GM23338 (cell line): ENCODE data around the gene CPSF3. TPM values are rescaled to one million over a fixed set of nuclear protein-coding genes. Genes with fewer than 3 reads are reported as not detected.

Source experiments
- ATAC-seq: fragments of 200-7000 bp; cut with Tn5 transposase; 3 replicates; pipeline ENCODE4 v1.9.1; 2020
- DNase-seq: peaks from one replicate; pipeline ENCODE4 v3.0.0-alpha.2; 2015; ENCODE audit warnings: low spot score
- H2AFZ ChIP-seq: fragments of 200-600 bp; sonication (generic); 2 replicates; pipeline ENCODE4 v1.8.0; 2016; ENCODE audit warnings: antibody characterized with exemption, mild to moderate bottlenecking, moderate library complexity
- H3F3A ChIP-seq: fragments of 200-600 bp; sonication (generic); replicated peaks from 2 replicates; pipeline ENCODE4 v1.8.0; 2017; ENCODE audit warnings: antibody characterized with exemption, mixed run types, low read depth
- H3K27ac ChIP-seq: fragments of 200-600 bp; sonication (generic); 2 replicates; pipeline ENCODE4 v1.6.1; 2016; ENCODE audit warnings: low read depth
- H3K27me3 ChIP-seq: fragments of 200-600 bp; sonication (generic); 2 replicates; pipeline ENCODE4 v1.8.0; 2016; ENCODE audit warnings: mild to moderate bottlenecking, mixed run types, moderate library complexity; ENCODE audit not compliant: insufficient read depth
- H3K36me3 ChIP-seq: fragments of 200-600 bp; sonication (generic); 2 replicates; pipeline ENCODE4 v1.8.0; 2016; ENCODE audit warnings: mild to moderate bottlenecking; ENCODE audit not compliant: insufficient read depth
- H3K4me1 ChIP-seq: fragments of 200-600 bp; sonication (generic); 2 replicates; pipeline ENCODE4 v1.8.0; 2016; ENCODE audit warnings: mild to moderate bottlenecking, moderate library complexity; ENCODE audit not compliant: insufficient read depth
- H3K4me2 ChIP-seq: fragments of 200-600 bp; sonication (generic); 2 replicates; pipeline ENCODE4 v1.7.1; 2017; ENCODE audit warnings: mixed run types
- H3K4me3 ChIP-seq: fragments of 200-600 bp; sonication (generic); 2 replicates; pipeline ENCODE4 v1.6.1; 2016; ENCODE audit warnings: mixed run types
- H3K79me2 ChIP-seq: fragments of 200-600 bp; sonication (generic); replicated peaks from 2 replicates; pipeline ENCODE4 v1.8.0; 2017; ENCODE audit warnings: mild to moderate bottlenecking; ENCODE audit not compliant: insufficient read depth
- H3K9me2 ChIP-seq: fragments of 200-600 bp; sonication (generic); 2 replicates; pipeline ENCODE4 v1.8.0; 2017; ENCODE audit not compliant: insufficient read depth
- H4K20me1 ChIP-seq: fragments of 200-600 bp; sonication (generic); replicated peaks from 2 replicates; pipeline ENCODE4 v1.8.0; 2017; ENCODE audit warnings: mild to moderate bottlenecking; ENCODE audit not compliant: insufficient read depth
- H3K27ac Mint-ChIP-seq: 2 replicates; pipeline ENCODE4 v1.8.0; 2020; ENCODE audit warnings: inconsistent platforms, mild to moderate bottlenecking, moderate library complexity, mixed read lengths
- H3K27me3 Mint-ChIP-seq: 3 replicates; pipeline ENCODE4 v1.8.0; 2022; ENCODE audit warnings: low read depth, mild to moderate bottlenecking, moderate library complexity, mixed read lengths, inconsistent platforms; ENCODE audit not compliant: insufficient read depth, poor library complexity
- H3K36me3 Mint-ChIP-seq: 3 replicates; pipeline ENCODE4 v1.8.0; 2021; ENCODE audit warnings: low read depth, mild to moderate bottlenecking, inconsistent platforms, moderate library complexity, mixed read lengths
- H3K4me1 Mint-ChIP-seq: 3 replicates; pipeline ENCODE4 v1.8.0; 2020; ENCODE audit warnings: mild to moderate bottlenecking, inconsistent platforms, mixed read lengths
- H3K4me3 Mint-ChIP-seq: 3 replicates; pipeline ENCODE4 v1.8.0; 2021; ENCODE audit warnings: moderate library complexity, mild to moderate bottlenecking, inconsistent platforms, mixed read lengths
- H3K9me3 Mint-ChIP-seq: 3 replicates; pipeline ENCODE4 v1.8.0; 2020; ENCODE audit warnings: moderate library complexity, mild to moderate bottlenecking, inconsistent platforms, mixed read lengths
- CREB1 ChIP-seq: fragments of 250-450 bp; sonication (Bioruptor Pico); IDR thresholded peaks from 2 replicates; pipeline ENCODE4 v1.5.0; 2020; ENCODE audit warnings: low read depth, mild to moderate bottlenecking, moderate library complexity
- CTCF ChIP-seq, 2 experiments: fragments of 200-600 bp in 1 of 2; sonication (generic) in 1 of 2; conservative IDR thresholded peaks; 2 replicates each; pipeline versions ENCODE4 v1.5.1 to v1.6.1; 2016 to 2017; ENCODE audit warnings: antibody characterized with exemption in 2 of 2, low read depth in 2 of 2, mild to moderate bottlenecking in 2 of 2, moderate library complexity in 1 of 2
- ETS1 ChIP-seq: IDR thresholded peaks from 2 replicates; pipeline ENCODE4 v1.6.1; 2016; ENCODE audit warnings: antibody characterized with exemption
- EZH2 ChIP-seq: fragments of 200-600 bp; sonication (generic); IDR thresholded peaks from one replicate; pipeline ENCODE4 v1.8.0; 2017; ENCODE audit warnings: antibody characterized with exemption, mild to moderate bottlenecking, low read depth; ENCODE audit not compliant: unreplicated experiment
- EZH2phosphoT487 ChIP-seq: fragments of 200-600 bp; sonication (generic); IDR thresholded peaks from one replicate; pipeline ENCODE4 v1.8.1; 2018; ENCODE audit warnings: antibody characterized with exemption; ENCODE audit not compliant: unreplicated experiment
- JUNB ChIP-seq: IDR thresholded peaks from one replicate; pipeline ENCODE4 v1.6.1; 2016; ENCODE audit warnings: antibody characterized with exemption; ENCODE audit not compliant: unreplicated experiment
- NANOG ChIP-seq: IDR thresholded peaks from 2 replicates; pipeline ENCODE4 v1.6.1; 2016; ENCODE audit warnings: antibody characterized with exemption, borderline replicate concordance
- POLR2AphosphoS5 ChIP-seq: IDR thresholded peaks from 2 replicates; pipeline ENCODE4 v1.6.1; 2016; ENCODE audit warnings: antibody characterized with exemption, low read depth
- REST ChIP-seq: IDR thresholded peaks from one replicate; pipeline ENCODE4 v1.6.1; 2018; ENCODE audit warnings: antibody characterized with exemption; ENCODE audit not compliant: unreplicated experiment
- STAT1 ChIP-seq: IDR thresholded peaks from one replicate; pipeline ENCODE4 v1.6.1; 2016; ENCODE audit warnings: antibody characterized with exemption; ENCODE audit not compliant: unreplicated experiment
- ZNF114 ChIP-seq: fragments of 250-450 bp; sonication (Bioruptor Pico); IDR thresholded peaks from 2 replicates; pipeline ENCODE4 v1.5.0; 2020; ENCODE audit warnings: mild to moderate bottlenecking, moderate library complexity
- ZNF331 ChIP-seq: fragments of 250-450 bp; sonication (Bioruptor Pico); IDR thresholded peaks from 2 replicates; pipeline ENCODE4 v1.5.0; 2020; ENCODE audit warnings: low read depth, mild to moderate bottlenecking, moderate library complexity
- ZNF462 ChIP-seq: fragments of 250-450 bp; sonication (Bioruptor Pico); IDR thresholded peaks from 2 replicates; pipeline ENCODE4 v1.5.0; 2020; ENCODE audit warnings: mild to moderate bottlenecking, moderate library complexity
- polyA plus RNA-seq: library from polyadenylated mRNA; unstranded; fragments of >200 nt; fragmentation: Nextera tagmentation; extraction: Ambion mirVana; gene quantifications from 2 replicates; pipeline ENCODE4 v1.2.1, GENCODE V29; 2016
- total RNA-seq: library from RNA; depleted of rRNA; stranded (reverse); fragments of >200 nt; shearing (Covaris generic); gene quantifications from 2 replicates; pipeline ENCODE4 v1.2.3, GENCODE V29; 2014

CPSF3 gene
- total and polyA plus RNA-seq, 2 experiments from 2014 or later = 77.1 to 105 TPM

- no peaks in the 10 kb centered on the region for H3K27me3 ChIP-seq
- H3K9me2 ChIP-seq = no peaks in the 10 kb centered on the region
- peaks cover 3% of the 10 kb centered on the region for H3K27me3 Mint-ChIP-seq
- H3K36me3 ChIP-seq = peaks cover 41% of the 10 kb centered on the region
- TF ChIP-seq EZH2 = no peak
- no peak for TF ChIP-seq JUNB
- TF ChIP-seq EZH2phosphoT487 = no peak
- TF ChIP-seq ETS1 = no peak
- no peak for TF ChIP-seq CTCF (conservative IDR thresholded peaks at IDR 0.05; ENCODE audit: low read depth in 2 of 2)
- TF ChIP-seq POLR2AphosphoS5 = no peak
- TF ChIP-seq CREB1 (CRISPR knock-in tag) = no peak
- no peak for TF ChIP-seq ZNF114 (CRISPR knock-in tag)
- TF ChIP-seq ZNF331 (CRISPR knock-in tag) = no peak
- no peak for TF ChIP-seq ZNF462 (CRISPR knock-in tag)
- no peak for TF ChIP-seq STAT1
- no peak for TF ChIP-seq NANOG
- no peak for TF ChIP-seq REST
- H3K9me3 Mint-ChIP-seq = no peaks in the 10 kb centered on the region
- H3K27ac Mint-ChIP-seq = no peak overlapping the region
- H3K27ac ChIP-seq = no peak overlapping the region
- 0 out of 2 replicates have a peak, but pooled peaks cover 5% of the 10 kb centered on the region for H4K20me1 ChIP-seq
- DNase-seq = no peak
- no peak overlapping the region for H3K4me3 ChIP-seq
- peaks cover 57% of the 10 kb centered on the region for H3K36me3 Mint-ChIP-seq
- no peak overlapping the region for H2AFZ ChIP-seq
- no peak overlapping the region for H3K4me2 ChIP-seq
- H3K4me3 Mint-ChIP-seq = no peak overlapping the region
- H3K79me2 ChIP-seq = no peaks in the 10 kb centered on the region
- no peaks in the 10 kb centered on the region for H3K4me1 ChIP-seq
- H3F3A ChIP-seq = no peaks in the 10 kb centered on the region
- no peak for ATAC-seq
- peaks cover 11% of the 10 kb centered on the region; the same call in 2 of the 3 replicates for H3K4me1 Mint-ChIP-seq
Measured at GRCh38 chr2:9494081-9494480, 70.6 kb downstream of the CPSF3 start.
